SJSA1 (cell line): ENCODE results near the gene PROSER3. TPM values are rescaled to one million over a fixed set of nuclear protein-coding genes. Genes with fewer than 3 reads are reported as not detected.

Experiments used
- DNase-seq, 2 experiments: peaks; one replicate each; pipeline ENCODE4 v3.0.0-alpha.2; 2015 to 2020; ENCODE audit warnings: low spot score in 2 of 2, low read depth in 1 of 2
- H3K27ac ChIP-seq: fragments of 250-450 bp; sonication (Bioruptor Pico); 2 replicates; pipeline ENCODE4 v1.5.1; 2020; ENCODE audit warnings: mild to moderate bottlenecking, moderate library complexity
- H3K27me3 ChIP-seq: fragments of 250-450 bp; sonication (Bioruptor Pico); replicated peaks from 2 replicates; pipeline ENCODE4 v1.5.1; 2020; ENCODE audit warnings: mild to moderate bottlenecking, moderate library complexity
- H3K36me3 ChIP-seq: fragments of 250-450 bp; sonication (Bioruptor Pico); 2 replicates; pipeline ENCODE4 v1.5.1; 2020; ENCODE audit warnings: mild to moderate bottlenecking
- H3K4me1 ChIP-seq: fragments of 250-450 bp; sonication (Bioruptor Pico); replicated peaks from 2 replicates; pipeline ENCODE4 v1.6.1; 2021; ENCODE audit warnings: mild to moderate bottlenecking
- H3K4me3 ChIP-seq: fragments of 250-450 bp; sonication (Bioruptor Pico); 2 replicates; pipeline ENCODE4 v1.5.1; 2020; ENCODE audit warnings: mild to moderate bottlenecking
- H3K9me3 ChIP-seq: fragments of 250-450 bp; sonication (Bioruptor Pico); replicated peaks from 2 replicates; pipeline ENCODE4 v1.5.1; 2020; ENCODE audit warnings: mild to moderate bottlenecking
- total RNA-seq: library from RNA; depleted of rRNA; stranded (reverse); fragments of >200 nt; shearing (Covaris generic); gene quantifications from 2 replicates; pipeline ENCODE4 v1.2.3, GENCODE V29; 2014

PROSER3 gene
- total RNA-seq, 1 experiment from 2014 or later = 8.8 TPM

- DNase-seq = peak in 1 of 2 experiments; percentile 41
- H3K4me1 ChIP-seq = no peaks in the 10 kb centered on the region
These were observed 39.7 kb downstream of the PROSER3 start for GRCh38 chr19:35797663-35798062.

GRCh38 chr19:35801828-35802227 lies 43.9 kb downstream of the PROSER3 start:
- DNase-seq = no peak
- Histone ChIP-seq H3K27me3 (peaks cover 6% of the 10 kb centered on the region), H3K36me3 (no peaks in the 10 kb centered on the region), H3K4me1 (no peaks in the 10 kb centered on the region), H3K27ac (no peak overlapping the region), H3K9me3 (no peaks in the 10 kb centered on the region), H3K4me3 (no peak overlapping the region)

More at GRCh38 chr19:35797663-35798062, 39.7 kb downstream of the PROSER3 start:
- H3K4me3 ChIP-seq = no peak overlapping the region
- H3K9me3 ChIP-seq = no peaks in the 10 kb centered on the region
- no peaks in the 10 kb centered on the region for H3K36me3 ChIP-seq
- peaks cover 23% of the 10 kb centered on the region for H3K27me3 ChIP-seq
- H3K27ac ChIP-seq = no peak overlapping the region

GRCh38 chr19:35805526-35806102 lies 47.6 kb downstream of the PROSER3 start:
- H3K27ac ChIP-seq = no peak overlapping the region
- H3K4me3 ChIP-seq = no peak overlapping the region
- DNase-seq = no peak
- no peaks in the 10 kb centered on the region for H3K36me3 ChIP-seq
- peaks cover 6% of the 10 kb centered on the region for H3K27me3 ChIP-seq
- no peaks in the 10 kb centered on the region for H3K4me1 ChIP-seq
- no peaks in the 10 kb centered on the region for H3K9me3 ChIP-seq

GRCh38 chr19:35806597-35806996 lies 48.6 kb downstream of the PROSER3 start:
- Histone ChIP-seq H3K27ac (no peak overlapping the region), H3K4me1 (no peaks in the 10 kb centered on the region), H3K4me3 (no peak overlapping the region), H3K36me3 (no peaks in the 10 kb centered on the region), H3K9me3 (no peaks in the 10 kb centered on the region), H3K27me3 (peaks cover 11% of the 10 kb centered on the region)
- DNase-seq = no peak

DNA sequence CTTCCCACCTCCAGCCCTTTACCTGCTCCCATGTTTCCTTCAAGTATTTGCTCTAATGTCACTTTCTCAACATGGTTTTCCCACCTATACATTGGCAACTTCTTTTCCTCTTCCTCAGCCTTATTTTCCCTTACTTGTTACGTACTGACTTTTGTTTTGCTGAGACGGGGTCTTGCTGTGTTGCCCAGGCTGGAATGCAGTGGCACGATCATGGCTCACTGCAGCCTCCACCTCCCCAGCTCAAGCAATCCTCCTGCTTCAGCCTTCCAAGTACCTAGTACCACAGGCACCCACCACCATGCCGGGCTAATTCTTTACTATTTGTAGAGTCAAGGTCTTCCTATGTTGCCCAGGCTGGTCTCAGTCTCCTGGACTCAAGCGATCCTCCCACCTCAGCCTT lies 49.7 kb downstream of the PROSER3 start:
- Histone ChIP-seq H3K4me3 (no peak overlapping the region), H3K36me3 (no peaks in the 10 kb centered on the region), H3K4me1 (no peaks in the 10 kb centered on the region), H3K27ac (no peak overlapping the region), H3K9me3 (no peaks in the 10 kb centered on the region), H3K27me3 (peaks cover 19% of the 10 kb centered on the region)
- DNase-seq = no peak

DNA sequence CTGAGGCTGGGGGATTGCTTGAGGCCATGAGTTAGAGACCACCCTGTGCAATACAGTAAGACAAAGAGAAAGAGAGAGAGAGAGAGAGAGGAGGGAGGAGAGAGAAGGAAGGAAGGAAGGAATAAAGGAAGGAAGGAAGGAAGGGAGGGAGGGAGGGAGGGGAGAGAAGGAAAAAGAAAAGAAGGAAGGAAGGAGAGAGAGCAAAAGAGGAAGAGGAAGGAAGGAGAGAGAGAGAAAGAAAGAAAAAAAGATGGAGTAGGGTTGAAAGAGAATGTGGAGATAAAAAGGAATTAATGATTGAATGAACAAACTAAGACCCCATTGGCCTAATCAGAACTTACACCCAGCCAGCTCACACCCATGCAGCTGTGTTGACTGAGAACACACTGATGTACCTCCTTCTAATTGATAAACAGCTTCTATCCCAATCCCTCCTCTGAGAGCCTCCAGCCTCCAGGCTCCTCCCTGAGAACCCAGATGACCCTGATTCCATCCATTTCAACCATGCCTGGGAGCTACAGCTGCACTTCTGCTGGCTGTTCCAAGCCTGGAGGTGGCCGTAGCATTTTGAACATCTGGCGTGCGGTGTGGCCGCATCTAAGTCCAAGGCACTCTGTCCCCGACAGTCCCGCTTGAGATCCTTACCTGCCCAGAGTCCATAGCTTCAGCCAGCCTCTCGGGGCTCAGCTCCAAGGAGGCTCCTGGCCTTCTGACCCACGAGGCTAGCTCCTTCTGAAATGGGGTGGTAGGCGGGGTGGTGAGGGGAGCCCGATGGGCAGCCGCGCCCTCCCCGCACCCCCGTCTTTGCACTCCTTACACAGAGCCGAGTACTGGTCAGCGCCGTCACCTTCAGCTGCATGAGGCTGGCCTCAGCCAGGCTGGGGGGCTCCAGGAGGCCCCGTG lies 53.6 kb downstream of the PROSER3 start:
- Histone ChIP-seq H3K4me3 (no peak overlapping the region), H3K9me3 (no peaks in the 10 kb centered on the region), H3K4me1 (no peaks in the 10 kb centered on the region), H3K27ac (no peak overlapping the region), H3K36me3 (no peaks in the 10 kb centered on the region), H3K27me3 (peaks cover 24% of the 10 kb centered on the region)
- DNase-seq = no peak

DNA sequence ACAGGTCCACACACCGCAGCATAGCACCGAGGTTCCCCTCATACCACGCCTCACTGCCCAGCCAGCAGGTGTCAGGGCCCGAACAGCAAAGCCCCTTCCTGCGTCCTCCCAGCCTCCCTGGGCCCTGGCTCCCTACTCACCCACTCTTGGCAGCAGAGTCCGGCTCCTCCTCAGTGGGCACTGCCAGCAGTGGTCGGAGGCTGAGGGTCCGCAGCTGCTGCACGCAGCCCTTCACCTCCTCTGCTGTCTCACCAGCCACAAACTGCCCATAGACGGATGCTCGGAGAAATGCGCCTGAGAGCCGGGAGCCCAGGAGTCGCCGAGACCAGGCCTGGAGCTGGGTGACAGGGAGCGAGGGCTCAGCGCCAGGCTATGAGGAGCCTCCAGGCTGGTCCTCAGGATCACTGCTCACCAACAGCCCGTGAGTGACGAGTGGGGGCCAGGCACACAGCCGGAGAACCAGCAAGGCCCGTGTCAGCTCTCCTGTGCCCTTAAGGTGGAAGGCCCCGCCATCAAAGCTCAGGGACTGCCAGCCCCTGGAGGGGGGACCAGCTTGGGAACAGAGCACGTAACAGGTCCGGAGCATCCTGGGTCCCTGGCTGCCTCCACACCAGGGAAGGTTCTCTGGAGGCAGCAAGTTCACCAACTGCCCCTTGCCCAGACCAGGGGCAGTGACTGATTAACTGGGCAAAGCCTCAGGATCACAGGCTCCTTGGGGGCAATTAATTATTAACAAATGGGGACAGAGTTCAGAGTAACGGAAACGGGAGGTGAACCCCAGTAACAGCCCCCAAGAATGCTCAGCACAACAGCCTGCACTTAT lies 54.5 kb downstream of the PROSER3 start, which contains the start of gene PRODH2:
Gene PRODH2, minus strand, starts transcription at position 626 of the 823 bp plus-strand sequence. Its CDS starts 40 bp downstream, at position 586.
- Histone ChIP-seq H3K27ac (no peak within 1 kb of the TSS), H3K4me1 (no peaks in the 10 kb centered on the region), H3K36me3 (no peaks in the 10 kb centered on the region), H3K9me3 (no peaks in the 10 kb centered on the region), H3K4me3 (no peak within 1 kb of the TSS), H3K27me3 (peaks cover 19% of the 10 kb centered on the region)
- DNase-seq = no peak

- H3K36me3 ChIP-seq = no peaks in the 10 kb centered on the region
- DNase-seq = no peak
- no peaks in the 10 kb centered on the region for H3K4me1 ChIP-seq
- H3K27ac ChIP-seq = no peak overlapping the region
- H3K9me3 ChIP-seq = no peaks in the 10 kb centered on the region
- peaks cover 19% of the 10 kb centered on the region for H3K27me3 ChIP-seq
- no peak overlapping the region for H3K4me3 ChIP-seq
These were observed 55.3 kb downstream of the PROSER3 start for GRCh38 chr19:35813043-35813890.

DNA sequence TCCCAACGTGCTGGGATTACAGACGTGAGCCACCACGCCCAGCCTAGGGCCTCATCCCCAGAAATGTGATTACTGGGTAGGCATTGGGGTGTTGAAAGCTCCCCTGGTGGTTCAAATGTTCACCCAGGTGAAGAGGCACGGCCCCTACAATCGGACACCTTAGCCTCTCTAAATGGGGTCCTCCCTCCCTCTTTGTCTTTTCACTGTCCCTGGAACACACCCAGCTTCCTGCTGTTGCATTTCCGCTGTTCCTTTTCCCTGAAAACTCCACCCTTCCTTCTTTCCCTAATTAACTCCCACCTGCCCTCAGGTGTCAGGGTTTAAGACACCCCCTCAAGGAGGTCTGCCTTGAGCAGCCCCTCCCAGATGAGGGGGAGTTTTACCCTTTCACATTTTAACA lies 58.3 kb downstream of the PROSER3 start:
- DNase-seq = no peak
- H3K27me3 ChIP-seq = peaks cover 24% of the 10 kb centered on the region

DNA sequence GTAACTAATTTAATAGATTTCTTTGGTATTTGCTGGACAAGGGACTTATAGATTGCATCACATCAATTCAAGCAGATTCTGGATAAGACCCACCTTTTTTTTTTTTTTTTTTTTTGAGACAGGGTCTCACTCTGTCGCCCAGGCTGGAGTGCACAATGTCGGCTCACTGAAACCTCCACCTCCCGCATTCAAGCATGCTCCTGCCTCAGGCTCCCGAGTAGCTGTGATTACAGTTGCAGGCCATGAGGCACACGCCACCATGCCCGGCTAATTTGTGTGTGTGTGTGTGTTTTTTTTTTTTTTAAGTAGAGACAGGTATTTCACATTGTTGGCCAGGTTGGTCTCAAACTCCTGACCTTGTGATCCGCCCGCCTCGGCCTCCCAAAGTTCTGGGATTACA lies 58.9 kb downstream of the PROSER3 start:
- DNase-seq = no peak

More for the DNA sequence above, 58.3 kb downstream of the PROSER3 start:
- H3K27ac ChIP-seq = no peak overlapping the region
- no peaks in the 10 kb centered on the region for H3K4me1 ChIP-seq
- H3K9me3 ChIP-seq = no peaks in the 10 kb centered on the region
- no peaks in the 10 kb centered on the region for H3K36me3 ChIP-seq
- no peak overlapping the region for H3K4me3 ChIP-seq

DNA sequence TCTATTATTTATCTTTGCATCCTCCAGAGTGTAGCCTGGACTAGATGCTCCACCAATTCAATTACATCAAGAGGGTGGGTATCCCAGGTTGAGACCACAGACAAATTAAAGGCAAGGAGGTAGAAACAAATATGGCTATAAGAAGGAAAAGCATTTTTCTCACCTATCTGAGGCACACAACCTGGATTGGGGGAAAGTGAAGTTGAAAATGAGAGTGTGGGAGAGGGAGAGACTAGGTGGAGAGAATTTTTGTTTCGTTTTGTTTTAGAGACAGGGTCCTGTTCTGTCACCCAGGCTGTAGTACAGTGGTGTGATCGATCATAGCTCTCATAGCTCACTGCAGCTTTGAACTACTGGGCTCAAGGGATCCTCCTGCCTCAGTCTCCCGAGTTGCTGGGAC lies 60.5 kb downstream of the PROSER3 start:
- no peak for DNase-seq
- no peaks in the 10 kb centered on the region for H3K9me3 ChIP-seq
- peaks cover 10% of the 10 kb centered on the region for H3K27me3 ChIP-seq
- H3K36me3 ChIP-seq = no peaks in the 10 kb centered on the region
- no peak overlapping the region for H3K4me3 ChIP-seq
- H3K27ac ChIP-seq = no peak overlapping the region
- H3K4me1 ChIP-seq = no peaks in the 10 kb centered on the region

More for the DNA sequence above, 58.9 kb downstream of the PROSER3 start:
- Histone ChIP-seq H3K4me1 (no peaks in the 10 kb centered on the region), H3K9me3 (no peaks in the 10 kb centered on the region), H3K27me3 (peaks cover 20% of the 10 kb centered on the region), H3K36me3 (no peaks in the 10 kb centered on the region), H3K4me3 (no peak overlapping the region), H3K27ac (no peak overlapping the region)
